Measurements from ENCODE around the gene SLC35D3.

Gene SLC35D3

GRCh38 chr6:136923116-136923953, 1.2 kb downstream of the SLC35D3 start:
- TF ChIP-seq TEAD4 (IDR thresholded peaks at IDR 0.05): no peak
- no peak for TF ChIP-seq NFIC (IDR thresholded peaks at IDR 0.05)
- TF ChIP-seq YY1 (IDR thresholded peaks at IDR 0.05; ENCODE audit: low read depth): no peak
- TF ChIP-seq TCF12 (IDR thresholded peaks at IDR 0.05; ENCODE audit: low read depth): no peak
- TF ChIP-seq CEBPB (IDR thresholded peaks at IDR 0.05): no peak

- no peak for TF ChIP-seq EP300 (IDR thresholded peaks at IDR 0.05; ENCODE audit: borderline replicate concordance)
- TF ChIP-seq CREB1 (IDR thresholded peaks at IDR 0.05; ENCODE audit: low read depth): no peak
- no peak for TF ChIP-seq MAX (IDR thresholded peaks at IDR 0.05)
- TF ChIP-seq REST (IDR thresholded peaks at IDR 0.05; ENCODE audit: low read depth): no peak
- no peak for TF ChIP-seq TAF1 (IDR thresholded peaks at IDR 0.05; ENCODE audit: low read depth)
- no peak for TF ChIP-seq FOXM1 (IDR thresholded peaks at IDR 0.05; ENCODE audit: borderline replicate concordance, low read depth)
- no peak for TF ChIP-seq EGR1 (IDR thresholded peaks at IDR 0.05)
- TF ChIP-seq TCF12 (IDR thresholded peaks at IDR 0.05; ENCODE audit: low read depth): no peak
- TF ChIP-seq CEBPB (IDR thresholded peaks at IDR 0.05): no peak
- no peak for TF ChIP-seq ZBTB7A (IDR thresholded peaks at IDR 0.05; ENCODE audit: low read depth)
- no peak for TF ChIP-seq RAD21 (IDR thresholded peaks at IDR 0.05; ENCODE audit: low read depth)
- no peak for TF ChIP-seq NFIC (IDR thresholded peaks at IDR 0.05)
- no peak for TF ChIP-seq USF1 (IDR thresholded peaks at IDR 0.05)
- no peak for TF ChIP-seq YY1 (IDR thresholded peaks at IDR 0.05; ENCODE audit: low read depth)
These were observed 2.0 kb downstream of the SLC35D3 start for GRCh38 chr6:136923954-136924673.

- TF ChIP-seq NFIC (IDR thresholded peaks at IDR 0.05): no peak
- TF ChIP-seq FOXM1 (IDR thresholded peaks at IDR 0.05; ENCODE audit: borderline replicate concordance, low read depth): no peak
- TF ChIP-seq TAF1 (IDR thresholded peaks at IDR 0.05; ENCODE audit: low read depth): no peak
- no peak for TF ChIP-seq ZBTB7A (IDR thresholded peaks at IDR 0.05; ENCODE audit: low read depth)
- TF ChIP-seq CEBPB (IDR thresholded peaks at IDR 0.05): no peak
- TF ChIP-seq YY1 (IDR thresholded peaks at IDR 0.05; ENCODE audit: low read depth): no peak
- TF ChIP-seq TEAD4 (IDR thresholded peaks at IDR 0.05): no peak
- TF ChIP-seq TCF12 (IDR thresholded peaks at IDR 0.05; ENCODE audit: low read depth): no peak
- TF ChIP-seq EP300 (IDR thresholded peaks at IDR 0.05; ENCODE audit: borderline replicate concordance): no peak
- no peak for TF ChIP-seq REST (IDR thresholded peaks at IDR 0.05; ENCODE audit: low read depth)
- TF ChIP-seq EGR1 (IDR thresholded peaks at IDR 0.05): no peak
- TF ChIP-seq MAX (IDR thresholded peaks at IDR 0.05): no peak
- no peak for TF ChIP-seq CREB1 (IDR thresholded peaks at IDR 0.05; ENCODE audit: low read depth)
- TF ChIP-seq RAD21 (IDR thresholded peaks at IDR 0.05; ENCODE audit: low read depth): no peak
These were observed 4.3 kb downstream of the SLC35D3 start for GRCh38 chr6:136926383-136926782.

GRCh38 chr6:136927292-136927691, 5.2 kb downstream of the SLC35D3 start:
- TF ChIP-seq RAD21 (IDR thresholded peaks at IDR 0.05; ENCODE audit: low read depth) (peak; percentile 48), TAF1 (IDR thresholded peaks at IDR 0.05; ENCODE audit: low read depth) (no peak)

GRCh38 chr6:136930528-136930927, 8.4 kb downstream of the SLC35D3 start:
- TF ChIP-seq NFIC (IDR thresholded peaks at IDR 0.05): no peak
- TF ChIP-seq MAX (IDR thresholded peaks at IDR 0.05): no peak

GRCh38 chr6:136932599-136932998, 10.5 kb downstream of the SLC35D3 start:
- TF ChIP-seq TCF12 (IDR thresholded peaks at IDR 0.05; ENCODE audit: low read depth): no peak
- no peak for TF ChIP-seq REST (IDR thresholded peaks at IDR 0.05; ENCODE audit: low read depth)
- TF ChIP-seq MAX (IDR thresholded peaks at IDR 0.05): no peak
- TF ChIP-seq EP300 (IDR thresholded peaks at IDR 0.05; ENCODE audit: borderline replicate concordance): no peak
- no peak for TF ChIP-seq EGR1 (IDR thresholded peaks at IDR 0.05)
- no peak for TF ChIP-seq YY1 (IDR thresholded peaks at IDR 0.05; ENCODE audit: low read depth)
- no peak for TF ChIP-seq CEBPB (IDR thresholded peaks at IDR 0.05)
- TF ChIP-seq NFIC (IDR thresholded peaks at IDR 0.05): no peak
- TF ChIP-seq CREB1 (IDR thresholded peaks at IDR 0.05; ENCODE audit: low read depth): no peak
- no peak for TF ChIP-seq RAD21 (IDR thresholded peaks at IDR 0.05; ENCODE audit: low read depth)
- TF ChIP-seq TEAD4 (IDR thresholded peaks at IDR 0.05): no peak
- TF ChIP-seq ZBTB7A (IDR thresholded peaks at IDR 0.05; ENCODE audit: low read depth): no peak
- TF ChIP-seq TAF1 (IDR thresholded peaks at IDR 0.05; ENCODE audit: low read depth): no peak
- no peak for TF ChIP-seq FOXM1 (IDR thresholded peaks at IDR 0.05; ENCODE audit: borderline replicate concordance, low read depth)
- no peak for TF ChIP-seq USF1 (IDR thresholded peaks at IDR 0.05)

Data from Ishikawa (cell line).